Vagina (tissue), 2 donors: ENCODE data around the gene YIPF1. TPM values are rescaled to one million over a fixed set of nuclear protein-coding genes. Genes with fewer than 3 reads are reported as not detected.

Experiments used
- DNase-seq, 2 donors: peaks; one replicate each; pipeline ENCODE4 v3.0.0-alpha.2; 2017; ENCODE audit errors: extremely low spot score in 2 of 2
- H3K27ac ChIP-seq: fragments of 200-600 bp; sonication (generic); one replicate; pipeline ENCODE4 v1.5.1; 2019
- H3K27me3 ChIP-seq: fragments of 200-600 bp; sonication (generic); one replicate; pipeline ENCODE4 v1.5.1; 2019
- H3K36me3 ChIP-seq, 2 donors: fragments of 200-600 bp; sonication (generic); one replicate each; pipeline ENCODE4 v1.5.1; 2017 to 2019
- H3K4me1 ChIP-seq: fragments of 200-600 bp; sonication (generic); one replicate; pipeline ENCODE4 v1.5.1; 2019
- H3K4me3 ChIP-seq, 2 donors: fragments of 200-600 bp; sonication (generic); 1 replicate in 1 of 2; 2 replicates in 1 of 2; pipeline ENCODE4 v1.5.1; 2016 to 2019
- H3K9me3 ChIP-seq: fragments of 200-600 bp; sonication (generic); one replicate; pipeline ENCODE4 v1.5.1; 2019
- CTCF ChIP-seq, 3 experiments: fragments of 450-650 bp in 2 of 3; fragments of 200-600 bp in 1 of 3; sonication (generic) in 1 of 3; IDR thresholded peaks; one replicate each; pipeline ENCODE4 v1.5.1; 2017 to 2019; ENCODE audit warnings: antibody characterized with exemption in 3 of 3, mild to moderate bottlenecking in 2 of 3, moderate library complexity in 2 of 3
- POLR2A ChIP-seq, 2 donors: fragments of 450-650 bp; IDR thresholded peaks; one replicate each; pipeline ENCODE4 v1.6.1; 2017; ENCODE audit warnings: antibody characterized with exemption in 2 of 2, mild to moderate bottlenecking in 2 of 2, moderate library complexity in 2 of 2
- POLR2AphosphoS5 ChIP-seq, 2 donors: sonication (generic); formaldehyde crosslinking; IDR thresholded peaks; one replicate each; pipeline ENCODE4 v1.9.0; 2017; ENCODE audit warnings: antibody characterized with exemption in 2 of 2, mild to moderate bottlenecking in 2 of 2, low read depth in 1 of 2; ENCODE audit not compliant: insufficient read depth in 1 of 2
- intact Hi-C: fragments of 100-400 bp; cut with DNase I; formaldehyde crosslinking; loops from one replicate; pipeline ENCODE4 v1.15.1; 2023
- total RNA-seq: library from RNA; depleted of rRNA; stranded (reverse); fragments of >200 nt; gene quantifications from one replicate; pipeline ENCODE4 v1.2.3, GENCODE V29; 2016

YIPF1 gene
- total RNA-seq, 1 donor from 2014 or later = 22.1 TPM

- DNase-seq = no peak
- H3K36me3 ChIP-seq = no peaks in the 10 kb centered on the region
- H3K9me3 ChIP-seq = no peaks in the 10 kb centered on the region
- no peak overlapping the region for H3K4me3 ChIP-seq
- no peaks in the 10 kb centered on the region for H3K27me3 ChIP-seq
- intact Hi-C loops = no loop called here
- peaks cover 7% of the 10 kb centered on the region for H3K4me1 ChIP-seq
- TF ChIP-seq POLR2A (IDR thresholded peaks at IDR 0.05) (no peak), CTCF (IDR thresholded peaks at IDR 0.05) (no peak), POLR2AphosphoS5 (IDR thresholded peaks at IDR 0.05; ENCODE audit: insufficient read depth in 1 of 2, low read depth in 1 of 2) (no peak)
- no peak overlapping the region for H3K27ac ChIP-seq
Observed at GRCh38 chr1:53833393-53833792, 56.2 kb downstream of the YIPF1 start.

- H3K9me3 ChIP-seq = no peaks in the 10 kb centered on the region
- TF ChIP-seq CTCF (IDR thresholded peaks at IDR 0.05) = no peak
- no peak for TF ChIP-seq POLR2A (IDR thresholded peaks at IDR 0.05)
- no peak for TF ChIP-seq POLR2AphosphoS5 (IDR thresholded peaks at IDR 0.05; ENCODE audit: insufficient read depth in 1 of 2, low read depth in 1 of 2)
- H3K4me3 ChIP-seq = no peak overlapping the region
- no peak overlapping the region for H3K27ac ChIP-seq
- no peak for DNase-seq
- no peaks in the 10 kb centered on the region for H3K4me1 ChIP-seq
- intact Hi-C loops = no loop called here
- no peaks in the 10 kb centered on the region for H3K27me3 ChIP-seq
- H3K36me3 ChIP-seq = peaks cover 0 to 13% of the 10 kb centered on the region in 2 donors
Observed at GRCh38 chr1:53826367-53826766, 63.2 kb downstream of the YIPF1 start.

GRCh38 chr1:53825306-53825705 is 64.3 kb downstream of the YIPF1 start:
- no peak overlapping the region for H3K4me3 ChIP-seq
- H3K36me3 ChIP-seq = peaks cover 0 to 13% of the 10 kb centered on the region in 2 donors
- H3K9me3 ChIP-seq = no peaks in the 10 kb centered on the region
- TF ChIP-seq POLR2A (IDR thresholded peaks at IDR 0.05) (no peak), CTCF (IDR thresholded peaks at IDR 0.05) (no peak), POLR2AphosphoS5 (IDR thresholded peaks at IDR 0.05; ENCODE audit: insufficient read depth in 1 of 2, low read depth in 1 of 2) (no peak)
- H3K4me1 ChIP-seq = no peaks in the 10 kb centered on the region
- no peaks in the 10 kb centered on the region for H3K27me3 ChIP-seq
- DNase-seq = no peak
- intact Hi-C loops = no loop called here
- H3K27ac ChIP-seq = no peak overlapping the region

- peaks cover 0 to 13% of the 10 kb centered on the region in 2 donors for H3K36me3 ChIP-seq
- no peak for TF ChIP-seq CTCF (IDR thresholded peaks at IDR 0.05)
- TF ChIP-seq POLR2AphosphoS5 (IDR thresholded peaks at IDR 0.05; ENCODE audit: insufficient read depth in 1 of 2, low read depth in 1 of 2) = no peak
- no peak for TF ChIP-seq POLR2A (IDR thresholded peaks at IDR 0.05)
- H3K9me3 ChIP-seq = no peaks in the 10 kb centered on the region
- H3K27me3 ChIP-seq = no peaks in the 10 kb centered on the region
- no peak overlapping the region for H3K27ac ChIP-seq
- no peak overlapping the region for H3K4me3 ChIP-seq
- no peak for DNase-seq
- H3K4me1 ChIP-seq = no peaks in the 10 kb centered on the region
- intact Hi-C loops = no loop called here
Observed at GRCh38 chr1:53822931-53823330, 66.7 kb downstream of the YIPF1 start.

GRCh38 chr1:53821380-53821779 is 68.2 kb downstream of the YIPF1 start:
- no peak for TF ChIP-seq POLR2A (IDR thresholded peaks at IDR 0.05)
- no peak for TF ChIP-seq CTCF (IDR thresholded peaks at IDR 0.05)
- no peak for TF ChIP-seq POLR2AphosphoS5 (IDR thresholded peaks at IDR 0.05; ENCODE audit: insufficient read depth in 1 of 2, low read depth in 1 of 2)
- intact Hi-C loops = no loop called here
- Histone ChIP-seq H3K4me1 (no peaks in the 10 kb centered on the region), H3K9me3 (no peaks in the 10 kb centered on the region), H3K36me3 (peaks cover 0 to 13% of the 10 kb centered on the region in 2 donors), H3K27me3 (no peaks in the 10 kb centered on the region), H3K27ac (no peak overlapping the region), H3K4me3 (no peak overlapping the region)
- no peak for DNase-seq
